HepG2 (cell line): ENCODE measurements around the gene TRIP6. TPM values are rescaled to one million over a fixed set of nuclear protein-coding genes. Genes with fewer than 3 reads are reported as not detected.

ENCODE experiments used
- HCFC1 ChIP-seq: fragments of 150-350 bp; IDR thresholded peaks from 2 replicates; pipeline ENCODE4 v1.6.1; 2014; ENCODE audit warnings: low read depth, low read length
- KDM2A ChIP-seq: sonication (generic); formaldehyde crosslinking; IDR thresholded peaks from 2 replicates; pipeline ENCODE4 v1.4.0; 2020; ENCODE audit warnings: low read depth, missing genetic modification reagents, borderline replicate concordance
- MAF1 ChIP-seq: sonication (generic); formaldehyde crosslinking; IDR thresholded peaks from 2 replicates; pipeline ENCODE4 v1.5.0; 2020; ENCODE audit warnings: missing genetic modification reagents, borderline replicate concordance
- NFATC3 ChIP-seq: sonication (generic); formaldehyde crosslinking; IDR thresholded peaks from 2 replicates; pipeline ENCODE4 v1.5.1; 2020; ENCODE audit warnings: mild to moderate bottlenecking, missing genetic modification reagents
- PRPF4 ChIP-seq: fragments of 200-400 bp; formaldehyde crosslinking; IDR thresholded peaks from 2 replicates; pipeline ENCODE4 v1.6.1; 2016; ENCODE audit warnings: low read length, low read depth; ENCODE audit not compliant: poor library complexity, severe bottlenecking
- RBM39 ChIP-seq: fragments of 200-400 bp; formaldehyde crosslinking; IDR thresholded peaks from one replicate; pipeline ENCODE4 v1.6.1; 2018; ENCODE audit warnings: antibody characterized with exemption, mild to moderate bottlenecking, low read depth, low read length; ENCODE audit not compliant: poor library complexity, severe bottlenecking
- SETDB1 ChIP-seq: sonication (generic); formaldehyde crosslinking; IDR thresholded peaks from 2 replicates; pipeline ENCODE4 v1.5.1; 2020; ENCODE audit warnings: missing genetic modification reagents, mild to moderate bottlenecking, borderline replicate concordance
- SNAPC2 ChIP-seq: sonication (generic); formaldehyde crosslinking; IDR thresholded peaks from 2 replicates; pipeline ENCODE4 v1.8.1; 2022; ENCODE audit warnings: mild to moderate bottlenecking, missing genetic modification reagents
- TBP ChIP-seq: sonication (generic); formaldehyde crosslinking; IDR thresholded peaks from 2 replicates; pipeline ENCODE4 v1.5.0; 2020; ENCODE audit warnings: missing genetic modification reagents
- TP53 ChIP-seq: sonication (generic); formaldehyde crosslinking; conservative IDR thresholded peaks from 2 replicates; pipeline ENCODE4 v1.4.0; 2020; ENCODE audit warnings: missing genetic modification reagents
- ZNF350 ChIP-seq: sonication (generic); formaldehyde crosslinking; IDR thresholded peaks from 2 replicates; pipeline ENCODE4 v1.4.0; 2020; ENCODE audit warnings: mild to moderate bottlenecking, low read depth, missing genetic modification reagents, borderline replicate concordance
- ZNF550 ChIP-seq: sonication (generic); formaldehyde crosslinking; IDR thresholded peaks from 2 replicates; pipeline ENCODE4 v1.4.0; 2020; ENCODE audit warnings: mild to moderate bottlenecking, missing genetic modification reagents, borderline replicate concordance
- ZNF558 ChIP-seq: sonication (generic); formaldehyde crosslinking; IDR thresholded peaks from 2 replicates; pipeline ENCODE4 v1.9.0; 2022; ENCODE audit warnings: mild to moderate bottlenecking, missing genetic modification reagents, borderline replicate concordance
- ZNF577 ChIP-seq: sonication (generic); formaldehyde crosslinking; IDR thresholded peaks from 2 replicates; pipeline ENCODE4 v1.4.0; 2020; ENCODE audit warnings: mild to moderate bottlenecking, low read depth, missing genetic modification reagents, borderline replicate concordance
- ZNF605 ChIP-seq: sonication (generic); formaldehyde crosslinking; IDR thresholded peaks from 2 replicates; pipeline ENCODE4 v1.8.0; 2022; ENCODE audit warnings: mild to moderate bottlenecking, missing genetic modification reagents
- ZNF777 ChIP-seq: sonication (generic); formaldehyde crosslinking; IDR thresholded peaks from 2 replicates; pipeline ENCODE4 v1.4.0; 2020; ENCODE audit warnings: missing genetic modification reagents
- polyA plus RNA-seq, 8 experiments: library from polyadenylated mRNA; depleted of rRNA in 3 of 8; stranded (reverse) in 7 of 8; unstranded in 1 of 8; fragments of >200 nt; fragmentation: Illumina TruSeq in 4 of 8; extraction: Trizol in 4 of 8; gene quantifications; 2 replicates each; pipeline versions ENCODE4 v1.2.1 to v1.2.3, GENCODE V29; 2011 to 2016; ENCODE audit warnings: low read depth in 4 of 8, missing spikeins in 1 of 8, mixed read lengths in 1 of 8; ENCODE audit not compliant: insufficient read depth in 1 of 8
- total RNA-seq, 5 experiments: library from RNA; depleted of rRNA; stranded (reverse); fragments of >200 nt; fragmentation: Illumina TruSeq; extraction: Trizol; gene quantifications; 2 replicates each; pipeline ENCODE4 v1.2.3, GENCODE V29; 2016; ENCODE audit warnings: low read depth in 1 of 5
- TF ChIP-seq, protein P1 (sequence below): sonication (generic); formaldehyde crosslinking; IDR thresholded peaks from 2 replicates; pipeline ENCODE4 v1.9.0; 2022; ENCODE audit warnings: missing genetic modification reagents, mild to moderate bottlenecking, borderline replicate concordance
- TF ChIP-seq, protein P2 (sequence below): sonication (generic); formaldehyde crosslinking; IDR thresholded peaks from 2 replicates; pipeline ENCODE4 v1.5.1; 2020; ENCODE audit warnings: mild to moderate bottlenecking, moderate library complexity, missing genetic modification reagents
- TF ChIP-seq, protein P3 (sequence below): sonication (generic); formaldehyde crosslinking; IDR thresholded peaks from 2 replicates; pipeline ENCODE4 v1.4.0; 2020; ENCODE audit warnings: missing genetic modification reagents, borderline replicate concordance
- TF ChIP-seq, protein P4 (sequence below): sonication (generic); formaldehyde crosslinking; IDR thresholded peaks from 2 replicates; pipeline ENCODE4 v1.8.0; 2022; ENCODE audit warnings: mild to moderate bottlenecking, missing genetic modification reagents, moderate library complexity

Gene TRIP6
- total and polyA plus RNA-seq, 2 of the 13 experiments (the other 11 are each of a cell fraction or from before 2014, with no cell fraction given): 0.34 to 0.38 TPM

DNA sequence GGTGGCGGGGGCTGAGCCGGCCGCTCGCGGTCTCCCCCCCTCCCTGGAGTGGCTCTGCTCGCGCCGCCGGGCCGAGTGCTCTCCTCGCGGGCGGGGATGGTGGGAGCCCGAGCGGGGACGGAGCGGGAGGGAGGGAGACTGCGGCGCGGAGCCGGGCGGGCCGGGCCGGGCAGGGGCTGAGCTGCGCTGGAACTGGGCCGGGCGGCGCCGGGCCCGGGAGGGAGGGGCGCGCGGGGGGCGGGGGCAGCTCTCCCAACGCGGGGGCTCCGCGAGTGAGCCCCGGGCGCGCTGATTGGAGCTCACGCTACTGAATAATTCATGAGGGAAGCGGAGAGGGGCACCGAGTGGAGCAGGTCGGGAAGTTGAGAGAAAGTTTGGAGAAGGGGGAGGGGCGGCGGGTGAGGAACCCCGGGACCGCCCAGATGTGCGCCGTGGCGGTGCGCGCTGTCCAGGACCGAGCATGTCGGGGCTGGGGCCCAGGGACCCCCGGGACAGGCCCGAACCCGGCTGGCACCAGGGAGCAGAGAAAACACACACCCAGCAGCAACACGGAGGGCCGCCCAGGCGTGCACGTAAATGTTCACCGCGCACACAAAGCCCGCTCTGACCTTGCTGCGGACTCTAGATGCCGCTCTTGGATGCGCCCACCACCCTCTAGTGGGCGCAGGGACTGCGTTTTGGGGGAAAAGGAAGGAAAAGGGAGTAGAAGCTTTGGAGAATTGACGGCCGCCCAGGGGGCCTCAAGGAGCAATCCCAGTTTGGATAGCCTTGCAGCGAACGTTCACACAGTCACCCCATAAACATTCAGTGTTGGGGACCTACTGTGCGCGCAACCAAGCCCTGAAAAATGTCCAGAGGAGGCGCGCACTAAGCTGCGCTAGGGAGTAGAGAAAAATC, 39.6 kb upstream of the TRIP6 start, which contains the start of gene EPHB4 (continued):
- TF ChIP-seq, protein P1, sequence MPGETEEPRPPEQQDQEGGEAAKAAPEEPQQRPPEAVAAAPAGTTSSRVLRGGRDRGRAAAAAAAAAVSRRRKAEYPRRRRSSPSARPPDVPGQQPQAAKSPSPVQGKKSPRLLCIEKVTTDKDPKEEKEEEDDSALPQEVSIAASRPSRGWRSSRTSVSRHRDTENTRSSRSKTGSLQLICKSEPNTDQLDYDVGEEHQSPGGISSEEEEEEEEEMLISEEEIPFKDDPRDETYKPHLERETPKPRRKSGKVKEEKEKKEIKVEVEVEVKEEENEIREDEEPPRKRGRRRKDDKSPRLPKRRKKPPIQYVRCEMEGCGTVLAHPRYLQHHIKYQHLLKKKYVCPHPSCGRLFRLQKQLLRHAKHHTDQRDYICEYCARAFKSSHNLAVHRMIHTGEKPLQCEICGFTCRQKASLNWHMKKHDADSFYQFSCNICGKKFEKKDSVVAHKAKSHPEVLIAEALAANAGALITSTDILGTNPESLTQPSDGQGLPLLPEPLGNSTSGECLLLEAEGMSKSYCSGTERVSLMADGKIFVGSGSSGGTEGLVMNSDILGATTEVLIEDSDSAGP: peak; percentile 81; the same call in 1 of the 2 replicates
- no peak for TF ChIP-seq ZNF550 (CRISPR knock-in tag)
- TF ChIP-seq NFATC3 (CRISPR knock-in tag): 0 out of 2 replicates have a peak, but pooled peaks have one; percentile 56
- peak; percentile 88 for TF ChIP-seq ZNF350 (CRISPR knock-in tag)
- TF ChIP-seq TP53: peak; percentile 60; the same call in 1 of the 2 replicates
- no peak for TF ChIP-seq ZNF577 (CRISPR knock-in tag)
- peak; percentile 89 for TF ChIP-seq ZNF777 (CRISPR knock-in tag)
- TF ChIP-seq SNAPC2 (CRISPR knock-in tag): peak; percentile 45; the same call in 1 of the 2 replicates
- TF ChIP-seq PRPF4: no peak
- TF ChIP-seq RBM39: peak; percentile 84
- 0 out of 2 replicates have a peak, but pooled peaks have one; percentile 24 for TF ChIP-seq HCFC1
- TF ChIP-seq MAF1 (CRISPR knock-in tag): no peak
- TF ChIP-seq, protein P2, sequence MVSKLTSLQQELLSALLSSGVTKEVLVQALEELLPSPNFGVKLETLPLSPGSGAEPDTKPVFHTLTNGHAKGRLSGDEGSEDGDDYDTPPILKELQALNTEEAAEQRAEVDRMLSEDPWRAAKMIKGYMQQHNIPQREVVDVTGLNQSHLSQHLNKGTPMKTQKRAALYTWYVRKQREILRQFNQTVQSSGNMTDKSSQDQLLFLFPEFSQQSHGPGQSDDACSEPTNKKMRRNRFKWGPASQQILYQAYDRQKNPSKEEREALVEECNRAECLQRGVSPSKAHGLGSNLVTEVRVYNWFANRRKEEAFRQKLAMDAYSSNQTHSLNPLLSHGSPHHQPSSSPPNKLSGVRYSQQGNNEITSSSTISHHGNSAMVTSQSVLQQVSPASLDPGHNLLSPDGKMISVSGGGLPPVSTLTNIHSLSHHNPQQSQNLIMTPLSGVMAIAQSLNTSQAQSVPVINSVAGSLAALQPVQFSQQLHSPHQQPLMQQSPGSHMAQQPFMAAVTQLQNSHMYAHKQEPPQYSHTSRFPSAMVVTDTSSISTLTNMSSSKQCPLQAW (CRISPR knock-in tag): peak; percentile 78
- TF ChIP-seq, protein P3, sequence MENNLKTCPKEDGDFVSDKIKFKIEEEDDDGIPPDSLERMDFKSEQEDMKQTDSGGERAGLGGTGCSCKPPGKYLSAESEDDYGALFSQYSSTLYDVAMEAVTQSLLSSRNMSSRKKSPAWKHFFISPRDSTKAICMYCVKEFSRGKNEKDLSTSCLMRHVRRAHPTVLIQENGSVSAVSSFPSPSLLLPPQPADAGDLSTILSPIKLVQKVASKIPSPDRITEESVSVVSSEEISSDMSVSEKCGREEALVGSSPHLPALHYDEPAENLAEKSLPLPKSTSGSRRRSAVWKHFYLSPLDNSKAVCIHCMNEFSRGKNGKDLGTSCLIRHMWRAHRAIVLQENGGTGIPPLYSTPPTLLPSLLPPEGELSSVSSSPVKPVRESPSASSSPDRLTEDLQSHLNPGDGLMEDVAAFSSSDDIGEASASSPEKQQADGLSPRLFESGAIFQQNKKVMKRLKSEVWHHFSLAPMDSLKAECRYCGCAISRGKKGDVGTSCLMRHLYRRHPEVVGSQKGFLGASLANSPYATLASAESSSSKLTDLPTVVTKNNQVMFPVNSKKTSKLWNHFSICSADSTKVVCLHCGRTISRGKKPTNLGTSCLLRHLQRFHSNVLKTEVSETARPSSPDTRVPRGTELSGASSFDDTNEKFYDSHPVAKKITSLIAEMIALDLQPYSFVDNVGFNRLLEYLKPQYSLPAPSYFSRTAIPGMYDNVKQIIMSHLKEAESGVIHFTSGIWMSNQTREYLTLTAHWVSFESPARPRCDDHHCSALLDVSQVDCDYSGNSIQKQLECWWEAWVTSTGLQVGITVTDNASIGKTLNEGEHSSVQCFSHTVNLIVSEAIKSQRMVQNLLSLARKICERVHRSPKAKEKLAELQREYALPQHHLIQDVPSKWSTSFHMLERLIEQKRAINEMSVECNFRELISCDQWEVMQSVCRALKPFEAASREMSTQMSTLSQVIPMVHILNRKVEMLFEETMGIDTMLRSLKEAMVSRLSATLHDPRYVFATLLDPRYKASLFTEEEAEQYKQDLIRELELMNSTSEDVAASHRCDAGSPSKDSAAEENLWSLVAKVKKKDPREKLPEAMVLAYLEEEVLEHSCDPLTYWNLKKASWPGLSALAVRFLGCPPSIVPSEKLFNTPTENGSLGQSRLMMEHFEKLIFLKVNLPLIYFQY: peak; percentile 97; the same call in 1 of the 2 replicates
- TF ChIP-seq SETDB1 (CRISPR knock-in tag): no peak
- peak; percentile 34; the same call in 1 of the 2 replicates for TF ChIP-seq ZNF558 (CRISPR knock-in tag)
- TF ChIP-seq TBP (CRISPR knock-in tag): no peak
- peak; percentile 74 for TF ChIP-seq KDM2A (CRISPR knock-in tag)
- TF ChIP-seq, protein P4, sequence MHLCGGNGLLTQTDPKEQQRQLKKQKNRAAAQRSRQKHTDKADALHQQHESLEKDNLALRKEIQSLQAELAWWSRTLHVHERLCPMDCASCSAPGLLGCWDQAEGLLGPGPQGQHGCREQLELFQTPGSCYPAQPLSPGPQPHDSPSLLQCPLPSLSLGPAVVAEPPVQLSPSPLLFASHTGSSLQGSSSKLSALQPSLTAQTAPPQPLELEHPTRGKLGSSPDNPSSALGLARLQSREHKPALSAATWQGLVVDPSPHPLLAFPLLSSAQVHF (CRISPR knock-in tag): no peak
- TF ChIP-seq ZNF605: peak; percentile 78
